IPS-NIHi7 (cell line): ENCODE measurements around the gene IFNA17.
A peak's percentile ranks its signal among the peaks of the same experiment; 100 is the strongest.
"Not testable (repeated sequence)": the region's sequence is repeated elsewhere in the genome, so short reads cannot be mapped to it uniquely, and the experiment has no call there.

ENCODE experiments used
- DNase-seq: peaks from one replicate; pipeline ENCODE4 v3.0.0; 2012; ENCODE audit warnings: mixed read lengths; ENCODE audit errors: extremely low spot score

Gene IFNA17

GRCh38 chr9:21210782-21211181 lies 17.2 kb downstream of the IFNA17 start:
- not testable (repeated sequence) for DNase-seq

GRCh38 chr9:21210311-21210710 lies 17.7 kb downstream of the IFNA17 start:
- DNase-seq: no peak

GRCh38 chr9:21207043-21207442 lies 21.0 kb downstream of the IFNA17 start, which contains the start of gene IFNA10:
Gene IFNA10 (minus strand): TSS chr9:21207143. CDS start chr9:21207097, 46 bp downstream.
- DNase-seq: not testable (repeated sequence)

DNA sequence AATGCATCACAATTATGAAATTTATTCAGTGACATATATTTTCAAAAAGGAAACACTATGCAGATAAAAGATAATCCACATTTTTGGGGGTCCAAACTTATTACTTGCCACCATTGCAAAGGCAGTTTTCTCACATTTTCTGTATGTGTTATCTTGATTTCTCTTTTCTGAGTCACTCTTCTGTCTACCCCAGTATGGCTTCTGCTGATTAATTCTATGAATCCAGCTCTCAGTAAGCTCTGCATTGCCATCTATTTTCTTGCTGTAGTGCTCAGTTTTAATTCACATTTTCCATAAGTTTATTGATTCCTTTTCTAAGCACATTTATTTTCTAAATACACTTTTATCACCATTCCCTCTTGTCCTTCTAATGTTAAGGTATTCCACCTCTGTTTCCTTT lies 22.8 kb downstream of the IFNA17 start:
- DNase-seq: no peak

DNA sequence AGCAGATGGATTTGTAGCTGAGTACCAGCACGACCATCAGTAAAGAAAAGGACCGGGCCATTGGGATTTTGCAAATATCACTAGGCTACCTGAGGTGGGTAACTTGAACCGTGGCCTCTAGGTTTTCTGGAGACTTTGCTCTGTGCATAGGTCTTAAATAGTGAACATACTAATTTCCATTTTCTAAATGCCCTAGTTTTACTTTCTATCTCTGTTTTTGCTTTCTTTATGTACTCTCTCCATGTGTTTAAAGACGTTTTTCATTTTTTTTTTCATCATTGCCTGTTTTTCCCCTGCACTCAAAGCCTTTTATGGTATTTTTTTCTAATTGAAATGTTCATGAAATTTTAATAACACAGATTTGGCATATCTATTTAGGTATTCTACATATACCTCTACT lies 25.9 kb downstream of the IFNA17 start, which contains the start of gene IFNA7:
IFNA7 (minus strand) TSS at position 101 of the 400 bp plus-strand sequence; CDS start at position 61, 40 bp downstream.
- DNase-seq: not testable (repeated sequence)

GRCh38 chr9:21194867-21195776 lies 32.9 kb downstream of the IFNA17 start:
- not testable (repeated sequence) for DNase-seq

GRCh38 chr9:21187487-21187886 lies 40.5 kb downstream of the IFNA17 start, which contains the start of gene IFNA4:
Gene IFNA4 (minus strand): TSS chr9:21187587. CDS start chr9:21187531, 56 bp downstream.
- not testable (repeated sequence) for DNase-seq

DNA sequence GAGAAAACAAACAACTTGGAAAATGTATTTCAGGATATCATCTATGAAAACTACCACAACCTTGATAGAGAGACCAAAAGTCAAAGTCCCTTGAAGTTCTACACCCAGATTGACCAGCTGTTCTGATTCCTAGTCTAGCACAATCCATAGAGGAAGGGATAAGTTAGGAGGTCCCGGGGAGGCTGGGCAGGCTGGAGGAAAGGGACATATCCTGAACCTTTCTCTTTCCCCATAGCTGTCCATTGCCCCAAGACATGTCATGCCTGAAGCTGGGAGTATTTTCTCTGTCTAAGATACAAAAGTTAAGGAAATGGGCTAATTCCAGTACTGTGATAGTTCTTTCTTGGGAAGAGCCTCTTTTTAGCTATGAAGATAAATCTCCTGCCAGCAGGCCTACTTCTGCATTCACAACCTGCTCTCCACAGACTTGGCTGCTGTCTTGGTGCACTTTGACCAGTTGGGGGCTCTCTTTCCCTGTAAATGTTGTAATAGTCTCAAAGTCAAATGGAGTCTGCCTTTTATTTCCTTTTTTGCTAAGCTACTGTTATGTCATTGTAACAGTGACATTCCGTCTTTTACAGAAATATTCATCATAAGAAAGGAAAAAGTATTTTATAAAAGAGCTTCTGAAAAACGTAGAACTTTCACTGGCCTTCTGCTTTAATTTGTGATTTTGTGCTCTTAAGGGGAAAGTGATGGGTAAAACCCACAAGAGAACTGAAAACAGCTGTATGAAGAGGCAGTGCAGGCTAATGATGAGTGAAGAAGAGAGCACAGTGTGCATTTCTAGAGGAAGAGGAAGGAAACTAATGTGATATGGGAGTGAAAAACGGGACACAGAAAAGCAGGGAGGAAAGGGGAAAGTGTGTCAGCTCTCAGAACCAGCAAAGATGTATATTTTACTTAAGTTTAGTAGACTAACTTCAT lies 44.9 kb downstream of the IFNA17 start:
- peak; percentile 13 for DNase-seq
